Activated T-cell treated with anti-CD3 and anti-CD28 coated beads, Interleukin-2, amount 50 U/mL, for 72 hours (primary cell): ENCODE measurements around the gene CDH19. TPM values are rescaled to one million over a fixed set of nuclear protein-coding genes. Genes with fewer than 3 reads are reported as not detected.

Experiments
- ATAC-seq, 2 donors: fragments of 150-1000 bp; cut with Tn5 transposase; replicated peaks in 1 of 2; 2 replicates each; pipeline ENCODE4 v1.10.0; 2021; ENCODE audit warnings: moderate library complexity in 2 of 2, mild to moderate bottlenecking in 1 of 2
- DNase-seq, 2 donors: peaks; one replicate each; pipeline ENCODE4 v3.0.0; 2021 to 2022; ENCODE audit warnings: mixed read lengths in 1 of 2
- H3K27ac Mint-ChIP-seq: one replicate; pipeline ENCODE4 v1.8.0; 2022; ENCODE audit warnings: mild to moderate bottlenecking, moderate library complexity, mixed read lengths
- H3K27me3 Mint-ChIP-seq: one replicate; pipeline ENCODE4 v1.8.0; 2022; ENCODE audit warnings: low read depth, mixed read lengths
- H3K36me3 Mint-ChIP-seq, 2 donors: one replicate each; pipeline ENCODE4 v1.8.0; 2022; ENCODE audit warnings: mixed read lengths in 2 of 2, mild to moderate bottlenecking in 1 of 2; ENCODE audit not compliant: insufficient read depth in 2 of 2
- H3K4me1 Mint-ChIP-seq: one replicate; pipeline ENCODE4 v1.8.0; 2022; ENCODE audit warnings: low read depth, mixed read lengths
- H3K4me3 Mint-ChIP-seq, 2 donors: one replicate each; pipeline ENCODE4 v1.8.0; 2022; ENCODE audit warnings: mild to moderate bottlenecking in 2 of 2, mixed read lengths in 2 of 2, moderate library complexity in 2 of 2
- H3K9me3 Mint-ChIP-seq, 2 donors: one replicate each; pipeline ENCODE4 v1.8.0; 2022; ENCODE audit warnings: mixed read lengths in 2 of 2
- total RNA-seq, 2 donors: library from RNA; stranded (reverse); gene quantifications; one replicate each; pipeline ENCODE4 v1.2.3, GENCODE V29; 2022

CDH19 gene
- total RNA-seq = not detected

DNA sequence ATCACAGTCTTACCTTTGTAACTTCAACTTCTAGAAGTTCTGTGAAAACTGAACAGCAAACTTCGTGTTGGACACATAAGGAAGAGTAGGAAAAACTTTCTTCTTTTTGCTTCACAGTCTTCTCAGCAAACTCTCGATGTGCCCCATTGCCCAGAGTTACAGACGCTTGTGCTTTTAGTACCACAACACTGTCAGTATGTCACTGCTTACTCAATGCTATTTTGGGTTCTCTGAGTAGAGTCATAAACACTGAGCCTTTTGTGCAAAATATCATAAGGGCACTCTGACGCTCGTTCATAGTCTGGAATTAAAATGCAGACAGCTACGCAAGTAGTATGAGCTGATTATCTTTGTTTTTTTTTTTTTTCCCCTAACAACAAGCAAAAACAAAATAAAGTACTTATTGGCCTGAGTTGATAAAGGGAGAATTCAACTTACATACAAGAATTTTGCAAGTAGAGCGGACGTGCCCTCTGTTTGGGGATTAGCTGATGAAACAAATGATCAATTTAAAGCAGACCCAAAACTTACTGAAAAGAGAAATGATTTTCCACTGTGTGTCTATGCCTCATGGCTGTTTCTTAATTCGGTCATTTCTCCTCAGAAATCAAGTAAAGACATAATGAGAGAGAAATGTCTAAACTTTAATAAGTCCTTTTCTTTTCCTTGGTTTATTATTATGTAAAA, at the start of gene CDH19:
Gene CDH19 (minus strand): TSS at position 150 of the 687 bp plus-strand sequence. CDS start 31,886 bp downstream, outside the sequence.
- no peak within 1 kb of the TSS for H3K27ac Mint-ChIP-seq
- H3K4me3 Mint-ChIP-seq = no peak within 1 kb of the TSS
- H3K27me3 Mint-ChIP-seq = no peaks in the 10 kb centered on the region
- DNase-seq = no peak
- peaks cover 0 to 1% of the 10 kb centered on the region in 2 donors for H3K36me3 Mint-ChIP-seq
- peaks cover 0 to 1% of the 10 kb centered on the region in 2 donors for H3K9me3 Mint-ChIP-seq
- ATAC-seq = no peak
- no peaks in the 10 kb centered on the region for H3K4me1 Mint-ChIP-seq

- no peak for DNase-seq
- no peaks in the 10 kb centered on the region for H3K4me1 Mint-ChIP-seq
- no peak overlapping the region for H3K4me3 Mint-ChIP-seq
- H3K36me3 Mint-ChIP-seq = no peaks in the 10 kb centered on the region
- H3K27me3 Mint-ChIP-seq = no peaks in the 10 kb centered on the region
- H3K9me3 Mint-ChIP-seq = peaks cover 4 to 9% of the 10 kb centered on the region in 2 donors
- H3K27ac Mint-ChIP-seq = no peak overlapping the region
- ATAC-seq = no peak
Measured at GRCh38 chr18:66647671-66648070, 43.8 kb upstream of the CDH19 start.

GRCh38 chr18:66646609-66647008, 42.7 kb upstream of the CDH19 start:
- ATAC-seq (no peak), DNase-seq (no peak)
- Mint-ChIP-seq H3K9me3 (peaks cover 4 to 9% of the 10 kb centered on the region in 2 donors), H3K4me3 (no peak overlapping the region), H3K36me3 (no peaks in the 10 kb centered on the region), H3K4me1 (no peaks in the 10 kb centered on the region), H3K27ac (no peak overlapping the region), H3K27me3 (no peaks in the 10 kb centered on the region)

GRCh38 chr18:66645983-66646382, 42.1 kb upstream of the CDH19 start:
- ATAC-seq (no peak), DNase-seq (no peak)
- Mint-ChIP-seq H3K27me3 (no peaks in the 10 kb centered on the region), H3K9me3 (peaks cover 4 to 9% of the 10 kb centered on the region in 2 donors), H3K4me1 (no peaks in the 10 kb centered on the region), H3K4me3 (no peak overlapping the region), H3K27ac (no peak overlapping the region), H3K36me3 (no peaks in the 10 kb centered on the region)

DNA sequence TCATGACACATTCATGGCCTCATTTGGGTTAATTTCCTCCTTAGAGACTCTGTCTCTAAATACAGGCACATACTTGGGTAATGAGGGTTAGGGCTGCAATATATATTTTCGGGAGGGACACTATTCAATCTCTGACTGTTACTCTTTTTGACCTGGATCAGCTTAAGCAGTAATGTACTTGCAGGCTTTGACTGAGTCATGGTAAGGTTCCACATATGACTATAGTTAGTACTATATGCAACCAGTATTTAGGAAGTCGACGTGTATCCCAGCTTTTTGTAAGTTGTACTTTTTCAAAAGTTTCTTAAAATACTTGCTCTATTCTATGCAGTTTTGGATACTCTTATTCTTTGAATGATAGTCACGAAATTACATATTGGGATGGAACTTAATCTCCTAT, 37.2 kb upstream of the CDH19 start:
- Mint-ChIP-seq H3K27me3 (no peaks in the 10 kb centered on the region), H3K27ac (no peak overlapping the region), H3K4me1 (no peaks in the 10 kb centered on the region), H3K4me3 (no peak overlapping the region), H3K36me3 (no peaks in the 10 kb centered on the region), H3K9me3 (peaks cover 1 to 8% of the 10 kb centered on the region in 2 donors)
- no peak for DNase-seq
- ATAC-seq = no peak

DNA sequence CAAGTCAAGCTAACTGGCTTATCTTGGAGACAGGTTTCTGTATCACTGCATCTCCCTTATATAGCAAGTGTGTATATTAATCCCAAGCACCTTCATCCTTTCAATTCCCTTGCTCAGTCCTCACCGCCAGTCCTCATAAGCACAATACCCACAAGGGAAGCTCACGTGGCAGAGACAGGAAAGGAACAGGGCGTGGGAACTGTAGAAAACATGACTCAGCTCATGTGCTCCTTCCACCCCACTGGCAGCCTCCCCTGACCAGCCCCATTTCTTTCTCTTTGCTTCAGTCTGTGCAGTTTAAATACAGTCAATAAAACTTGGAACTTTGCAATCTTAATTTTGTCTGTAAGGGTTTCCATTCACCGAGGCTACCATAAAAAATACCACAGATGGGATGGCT, 36.5 kb upstream of the CDH19 start:
- Mint-ChIP-seq H3K27me3 (no peaks in the 10 kb centered on the region), H3K4me3 (no peak overlapping the region), H3K36me3 (no peaks in the 10 kb centered on the region), H3K4me1 (no peaks in the 10 kb centered on the region), H3K9me3 (peaks cover 4 to 8% of the 10 kb centered on the region in 2 donors), H3K27ac (no peak overlapping the region)
- no peak for DNase-seq
- ATAC-seq = no peak

DNA sequence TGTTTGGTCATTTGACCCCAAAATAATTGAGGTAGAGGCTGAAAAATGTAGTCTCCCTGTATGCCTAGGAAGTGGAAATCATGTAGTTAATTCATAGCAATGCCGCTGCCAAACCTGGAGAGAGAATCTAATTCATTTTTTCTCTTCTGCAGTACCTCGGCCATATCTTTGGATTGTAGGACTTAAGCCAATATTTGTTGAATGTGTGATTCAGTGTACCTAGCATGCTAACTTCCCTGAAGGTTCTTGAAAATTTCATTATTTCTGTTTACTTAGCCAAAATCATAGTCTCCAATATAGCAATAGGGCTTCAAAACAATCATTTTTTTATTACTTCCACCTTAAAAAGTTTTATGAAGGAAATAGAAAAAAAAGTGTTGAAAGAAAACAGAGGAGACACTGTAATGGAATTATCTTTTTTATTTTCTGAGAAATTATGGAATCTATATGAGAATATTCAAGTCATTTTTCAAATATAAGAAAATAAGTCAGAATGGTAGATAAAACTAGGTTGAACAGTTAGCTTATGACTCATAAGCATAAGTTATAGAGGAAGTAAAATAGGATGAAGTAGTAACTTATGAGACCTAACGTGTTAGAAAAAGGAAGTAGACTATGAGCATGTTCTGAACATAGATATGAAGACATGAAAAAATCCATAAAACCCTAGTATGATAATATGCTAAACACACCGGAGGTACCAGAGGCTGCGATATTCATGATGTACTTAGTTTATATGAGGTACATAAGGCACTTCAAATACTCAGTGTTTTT, 35.2 kb upstream of the CDH19 start:
- Mint-ChIP-seq H3K4me1 (no peaks in the 10 kb centered on the region), H3K4me3 (no peak overlapping the region), H3K9me3 (peaks cover 3 to 7% of the 10 kb centered on the region in 2 donors), H3K27ac (no peak overlapping the region), H3K36me3 (no peaks in the 10 kb centered on the region), H3K27me3 (no peaks in the 10 kb centered on the region)
- ATAC-seq (no peak), DNase-seq (no peak)

- H3K27me3 Mint-ChIP-seq = no peaks in the 10 kb centered on the region
- H3K27ac Mint-ChIP-seq = no peak overlapping the region
- no peak overlapping the region for H3K4me3 Mint-ChIP-seq
- DNase-seq (no peak), ATAC-seq (no peak)
- no peaks in the 10 kb centered on the region for H3K4me1 Mint-ChIP-seq
- peaks cover 6 to 7% of the 10 kb centered on the region in 2 donors for H3K9me3 Mint-ChIP-seq
- no peaks in the 10 kb centered on the region for H3K36me3 Mint-ChIP-seq
Measured at GRCh38 chr18:66635342-66635741, 31.5 kb upstream of the CDH19 start.

DNA sequence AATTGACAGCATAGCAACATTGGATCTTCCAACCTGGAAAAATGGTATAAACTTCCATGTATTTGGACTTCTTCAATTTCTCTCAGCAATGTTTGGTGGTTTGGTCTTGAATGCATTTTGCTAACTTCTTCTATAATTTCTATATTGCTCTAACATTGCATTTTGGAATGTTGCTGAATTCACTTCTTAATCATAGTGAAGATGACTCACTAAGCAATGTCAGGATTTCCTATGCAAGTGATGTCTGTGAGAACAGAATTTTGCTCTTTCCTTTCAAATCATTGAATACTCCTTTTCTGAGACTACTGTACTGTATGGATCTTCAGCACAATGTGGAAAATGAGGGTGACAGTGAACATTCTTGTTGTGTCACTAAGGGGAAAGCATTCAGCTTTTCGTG, 28.9 kb upstream of the CDH19 start:
- peaks cover 6 to 8% of the 10 kb centered on the region in 2 donors for H3K9me3 Mint-ChIP-seq
- no peaks in the 10 kb centered on the region for H3K4me1 Mint-ChIP-seq
- DNase-seq = no peak
- H3K36me3 Mint-ChIP-seq = no peaks in the 10 kb centered on the region
- H3K27ac Mint-ChIP-seq = no peak overlapping the region
- no peak for ATAC-seq
- H3K4me3 Mint-ChIP-seq = no peak overlapping the region
- no peaks in the 10 kb centered on the region for H3K27me3 Mint-ChIP-seq

DNA sequence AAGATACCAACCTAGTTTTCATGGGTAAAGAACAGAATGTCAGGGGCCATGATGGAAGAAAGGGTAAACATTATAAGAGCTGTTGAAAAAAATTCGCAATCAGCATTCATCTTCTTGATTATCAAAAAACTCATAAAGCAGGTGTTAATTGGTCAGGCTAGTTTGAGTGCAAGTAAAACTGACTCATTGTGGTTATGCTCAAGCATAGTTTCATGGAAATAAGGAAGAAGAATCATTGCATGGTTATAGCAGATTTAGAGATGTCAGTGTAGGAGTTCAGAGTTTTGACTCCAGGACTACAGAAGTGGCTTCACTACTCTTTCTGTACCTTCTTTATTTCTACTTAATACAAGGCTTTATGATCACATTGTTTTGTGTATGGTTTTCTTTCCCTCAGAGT, 26.9 kb upstream of the CDH19 start:
- no peak for ATAC-seq
- H3K27me3 Mint-ChIP-seq = no peaks in the 10 kb centered on the region
- no peak for DNase-seq
- H3K4me1 Mint-ChIP-seq = no peaks in the 10 kb centered on the region
- H3K27ac Mint-ChIP-seq = no peak overlapping the region
- peaks cover 6 to 15% of the 10 kb centered on the region in 2 donors for H3K9me3 Mint-ChIP-seq
- no peaks in the 10 kb centered on the region for H3K36me3 Mint-ChIP-seq
- H3K4me3 Mint-ChIP-seq = no peak overlapping the region

GRCh38 chr18:66623821-66624220, 19.9 kb upstream of the CDH19 start:
- DNase-seq (no peak), ATAC-seq (no peak)
- H3K9me3 Mint-ChIP-seq = peaks cover 3 to 13% of the 10 kb centered on the region in 2 donors
- H3K36me3 Mint-ChIP-seq = no peaks in the 10 kb centered on the region
- no peaks in the 10 kb centered on the region for H3K27me3 Mint-ChIP-seq
- no peak overlapping the region for H3K4me3 Mint-ChIP-seq
- H3K4me1 Mint-ChIP-seq = no peaks in the 10 kb centered on the region
- H3K27ac Mint-ChIP-seq = no peak overlapping the region

- no peak for DNase-seq
- Mint-ChIP-seq H3K4me3 (no peak overlapping the region), H3K27ac (no peak overlapping the region), H3K27me3 (no peaks in the 10 kb centered on the region), H3K9me3 (peaks cover 3 to 13% of the 10 kb centered on the region in 2 donors), H3K4me1 (no peaks in the 10 kb centered on the region), H3K36me3 (no peaks in the 10 kb centered on the region)
- no peak for ATAC-seq
Measured at GRCh38 chr18:66621816-66622576, 18.1 kb upstream of the CDH19 start.

DNA sequence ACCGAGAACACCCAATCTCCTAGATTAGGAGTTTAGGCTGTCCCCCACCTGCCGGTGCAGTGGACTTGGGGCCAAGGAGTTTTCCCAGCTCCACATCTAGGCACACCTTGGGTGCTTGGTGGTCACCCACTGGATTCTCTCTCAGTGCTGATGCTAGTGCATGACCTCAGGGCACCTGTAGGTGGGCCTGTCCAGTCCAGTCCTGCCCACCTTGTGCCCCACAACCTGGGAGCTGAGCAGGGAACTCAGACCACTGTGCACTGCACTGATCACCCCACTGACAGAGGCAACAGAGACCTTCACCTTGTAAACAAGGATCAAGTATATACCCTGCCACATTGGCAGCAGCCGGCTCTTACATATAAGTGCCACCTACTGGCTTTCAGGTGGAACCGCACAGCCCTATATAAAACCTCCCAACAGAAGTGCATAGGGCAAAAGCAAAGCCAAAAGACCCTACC, 12.7 kb upstream of the CDH19 start:
- Mint-ChIP-seq H3K27me3 (no peaks in the 10 kb centered on the region), H3K4me3 (no peak overlapping the region), H3K27ac (no peak overlapping the region), H3K36me3 (no peaks in the 10 kb centered on the region), H3K9me3 (peaks cover 0 to 3% of the 10 kb centered on the region in 2 donors), H3K4me1 (no peaks in the 10 kb centered on the region)
- DNase-seq = no peak
- peak in 1 of 2 donors; percentile 25 for ATAC-seq
